ENCODE results near the gene GLB1L3.

GRCh38 chr11:134272381-134273316, 3.5 kb upstream of the GLB1L3 start:
- TF ChIP-seq, protein P1, sequence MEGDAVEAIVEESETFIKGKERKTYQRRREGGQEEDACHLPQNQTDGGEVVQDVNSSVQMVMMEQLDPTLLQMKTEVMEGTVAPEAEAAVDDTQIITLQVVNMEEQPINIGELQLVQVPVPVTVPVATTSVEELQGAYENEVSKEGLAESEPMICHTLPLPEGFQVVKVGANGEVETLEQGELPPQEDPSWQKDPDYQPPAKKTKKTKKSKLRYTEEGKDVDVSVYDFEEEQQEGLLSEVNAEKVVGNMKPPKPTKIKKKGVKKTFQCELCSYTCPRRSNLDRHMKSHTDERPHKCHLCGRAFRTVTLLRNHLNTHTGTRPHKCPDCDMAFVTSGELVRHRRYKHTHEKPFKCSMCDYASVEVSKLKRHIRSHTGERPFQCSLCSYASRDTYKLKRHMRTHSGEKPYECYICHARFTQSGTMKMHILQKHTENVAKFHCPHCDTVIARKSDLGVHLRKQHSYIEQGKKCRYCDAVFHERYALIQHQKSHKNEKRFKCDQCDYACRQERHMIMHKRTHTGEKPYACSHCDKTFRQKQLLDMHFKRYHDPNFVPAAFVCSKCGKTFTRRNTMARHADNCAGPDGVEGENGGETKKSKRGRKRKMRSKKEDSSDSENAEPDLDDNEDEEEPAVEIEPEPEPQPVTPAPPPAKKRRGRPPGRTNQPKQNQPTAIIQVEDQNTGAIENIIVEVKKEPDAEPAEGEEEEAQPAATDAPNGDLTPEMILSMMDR (IDR thresholded peaks at IDR 0.05): no peak
- no peak for TF ChIP-seq POLR2A (IDR thresholded peaks at IDR 0.05)
